C4-2B (cell line): ENCODE results near the gene MRPL50.

Source experiments
- ZFX ChIP-seq: fragments of 450-650 bp; IDR thresholded peaks from 2 replicates; pipeline ENCODE4 v1.6.1; 2017
- TF ChIP-seq, protein P1 (sequence below): fragments of 450-650 bp; conservative IDR thresholded peaks from 2 replicates; pipeline ENCODE4 v1.5.1; 2017; ENCODE audit warnings: mild to moderate bottlenecking

DNA sequence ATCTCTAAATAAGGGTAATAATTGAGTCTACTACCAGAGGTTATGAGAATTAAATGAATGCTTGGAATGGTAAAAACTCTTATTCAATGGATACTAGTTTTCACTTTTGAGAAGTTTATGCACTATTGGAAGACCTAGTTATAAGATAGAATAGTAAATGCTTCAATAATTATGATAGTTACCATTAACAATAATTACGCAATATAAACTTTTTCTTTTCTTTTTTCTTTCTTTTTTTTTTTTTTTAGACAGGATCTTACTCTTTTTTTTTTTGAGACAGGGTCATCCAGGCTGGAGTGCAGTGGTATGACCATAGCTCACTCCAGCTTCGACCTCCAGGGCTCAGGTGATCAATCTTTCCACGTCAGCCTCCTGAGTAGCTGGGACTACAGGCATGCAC, 30.5 kb upstream of the MRPL50 start:
- TF ChIP-seq, protein P1, sequence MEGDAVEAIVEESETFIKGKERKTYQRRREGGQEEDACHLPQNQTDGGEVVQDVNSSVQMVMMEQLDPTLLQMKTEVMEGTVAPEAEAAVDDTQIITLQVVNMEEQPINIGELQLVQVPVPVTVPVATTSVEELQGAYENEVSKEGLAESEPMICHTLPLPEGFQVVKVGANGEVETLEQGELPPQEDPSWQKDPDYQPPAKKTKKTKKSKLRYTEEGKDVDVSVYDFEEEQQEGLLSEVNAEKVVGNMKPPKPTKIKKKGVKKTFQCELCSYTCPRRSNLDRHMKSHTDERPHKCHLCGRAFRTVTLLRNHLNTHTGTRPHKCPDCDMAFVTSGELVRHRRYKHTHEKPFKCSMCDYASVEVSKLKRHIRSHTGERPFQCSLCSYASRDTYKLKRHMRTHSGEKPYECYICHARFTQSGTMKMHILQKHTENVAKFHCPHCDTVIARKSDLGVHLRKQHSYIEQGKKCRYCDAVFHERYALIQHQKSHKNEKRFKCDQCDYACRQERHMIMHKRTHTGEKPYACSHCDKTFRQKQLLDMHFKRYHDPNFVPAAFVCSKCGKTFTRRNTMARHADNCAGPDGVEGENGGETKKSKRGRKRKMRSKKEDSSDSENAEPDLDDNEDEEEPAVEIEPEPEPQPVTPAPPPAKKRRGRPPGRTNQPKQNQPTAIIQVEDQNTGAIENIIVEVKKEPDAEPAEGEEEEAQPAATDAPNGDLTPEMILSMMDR, result no peak
- TF ChIP-seq ZFX, result no peak
